ENCODE data around the gene MLKL.

Gene MLKL

GRCh38 chr16:74641969-74642368, 58.7 kb downstream of the MLKL start:
- no peak for TF ChIP-seq POU2F2 (IDR thresholded peaks at IDR 0.05; ENCODE audit: low read depth, low read length)
- no peak for TF ChIP-seq TAF1 (IDR thresholded peaks at IDR 0.05; ENCODE audit: low read depth, low read length)
- TF ChIP-seq SPI1 (IDR thresholded peaks at IDR 0.05; ENCODE audit: low read depth, low read length), result no peak
- no peak for TF ChIP-seq PAX5 (IDR thresholded peaks at IDR 0.05; ENCODE audit: insufficient read depth, low read length, severe bottlenecking)
- no peak for TF ChIP-seq POLR2AphosphoS5 (IDR thresholded peaks at IDR 0.05; ENCODE audit: low read depth, low read length)
- TF ChIP-seq POLR2A (IDR thresholded peaks at IDR 0.05; ENCODE audit: low read depth, low read length), result no peak
- FAIRE-seq (no peak), DNase-seq (ENCODE audit: insufficient read length, low spot score) (no peak)

GRCh38 chr16:74637742-74638453, 62.8 kb downstream of the MLKL start:
- DNase-seq (ENCODE audit: insufficient read length, low spot score) (no peak), FAIRE-seq (no peak)
- no peak for TF ChIP-seq PAX5 (IDR thresholded peaks at IDR 0.05; ENCODE audit: insufficient read depth, low read length, severe bottlenecking)
- TF ChIP-seq POLR2AphosphoS5 (IDR thresholded peaks at IDR 0.05; ENCODE audit: low read depth, low read length), result no peak
- no peak for TF ChIP-seq SPI1 (IDR thresholded peaks at IDR 0.05; ENCODE audit: low read depth, low read length)
- no peak for TF ChIP-seq POU2F2 (IDR thresholded peaks at IDR 0.05; ENCODE audit: low read depth, low read length)
- TF ChIP-seq TAF1 (IDR thresholded peaks at IDR 0.05; ENCODE audit: low read depth, low read length), result no peak
- no peak for TF ChIP-seq POLR2A (IDR thresholded peaks at IDR 0.05; ENCODE audit: low read depth, low read length)

- no peak for DNase-seq (ENCODE audit: insufficient read length, low spot score)
- no peak for FAIRE-seq
- TF ChIP-seq PAX5 (IDR thresholded peaks at IDR 0.05; ENCODE audit: insufficient read depth, low read length, severe bottlenecking) (no peak), TAF1 (IDR thresholded peaks at IDR 0.05; ENCODE audit: low read depth, low read length) (no peak), SPI1 (IDR thresholded peaks at IDR 0.05; ENCODE audit: low read depth, low read length) (no peak), POU2F2 (IDR thresholded peaks at IDR 0.05; ENCODE audit: low read depth, low read length) (no peak), POLR2AphosphoS5 (IDR thresholded peaks at IDR 0.05; ENCODE audit: low read depth, low read length) (no peak), POLR2A (IDR thresholded peaks at IDR 0.05; ENCODE audit: low read depth, low read length) (no peak)
These were observed 65.4 kb downstream of the MLKL start for GRCh38 chr16:74635303-74635702.

- TF ChIP-seq SPI1 (IDR thresholded peaks at IDR 0.05; ENCODE audit: low read depth, low read length) (no peak), TAF1 (IDR thresholded peaks at IDR 0.05; ENCODE audit: low read depth, low read length) (no peak), POLR2AphosphoS5 (IDR thresholded peaks at IDR 0.05; ENCODE audit: low read depth, low read length) (no peak), POLR2A (IDR thresholded peaks at IDR 0.05; ENCODE audit: low read depth, low read length) (no peak), PAX5 (IDR thresholded peaks at IDR 0.05; ENCODE audit: insufficient read depth, low read length, severe bottlenecking) (no peak), POU2F2 (IDR thresholded peaks at IDR 0.05; ENCODE audit: low read depth, low read length) (no peak)
- no peak for DNase-seq (ENCODE audit: insufficient read length, low spot score)
- no peak for FAIRE-seq
These were observed 67.0 kb downstream of the MLKL start for GRCh38 chr16:74633686-74634085.

- FAIRE-seq (no peak), DNase-seq (ENCODE audit: insufficient read length, low spot score) (no peak)
- TF ChIP-seq POU2F2 (IDR thresholded peaks at IDR 0.05; ENCODE audit: low read depth, low read length) (no peak), SPI1 (IDR thresholded peaks at IDR 0.05; ENCODE audit: low read depth, low read length) (no peak), TAF1 (IDR thresholded peaks at IDR 0.05; ENCODE audit: low read depth, low read length) (no peak), POLR2A (IDR thresholded peaks at IDR 0.05; ENCODE audit: low read depth, low read length) (no peak), PAX5 (IDR thresholded peaks at IDR 0.05; ENCODE audit: insufficient read depth, low read length, severe bottlenecking) (no peak), POLR2AphosphoS5 (IDR thresholded peaks at IDR 0.05; ENCODE audit: low read depth, low read length) (no peak)
These were observed 73.0 kb downstream of the MLKL start for GRCh38 chr16:74627506-74628220.

GRCh38 chr16:74626741-74627416, 73.8 kb downstream of the MLKL start:
- TF ChIP-seq TAF1 (IDR thresholded peaks at IDR 0.05; ENCODE audit: low read depth, low read length) (no peak), SPI1 (IDR thresholded peaks at IDR 0.05; ENCODE audit: low read depth, low read length) (no peak), POLR2A (IDR thresholded peaks at IDR 0.05; ENCODE audit: low read depth, low read length) (no peak), PAX5 (IDR thresholded peaks at IDR 0.05; ENCODE audit: insufficient read depth, low read length, severe bottlenecking) (no peak), POLR2AphosphoS5 (IDR thresholded peaks at IDR 0.05; ENCODE audit: low read depth, low read length) (no peak), POU2F2 (IDR thresholded peaks at IDR 0.05; ENCODE audit: low read depth, low read length) (no peak)
- no peak for DNase-seq (ENCODE audit: insufficient read length, low spot score)
- no peak for FAIRE-seq

GRCh38 chr16:74625500-74626350, 74.9 kb downstream of the MLKL start:
- FAIRE-seq, result no peak

GRCh38 chr16:74623839-74624235, 76.8 kb downstream of the MLKL start:
- no peak for FAIRE-seq
- no peak for TF ChIP-seq SPI1 (IDR thresholded peaks at IDR 0.05; ENCODE audit: low read depth, low read length)
- no peak for TF ChIP-seq POLR2AphosphoS5 (IDR thresholded peaks at IDR 0.05; ENCODE audit: low read depth, low read length)
- no peak for TF ChIP-seq POLR2A (IDR thresholded peaks at IDR 0.05; ENCODE audit: low read depth, low read length)
- no peak for TF ChIP-seq PAX5 (IDR thresholded peaks at IDR 0.05; ENCODE audit: insufficient read depth, low read length, severe bottlenecking)
- no peak for TF ChIP-seq POU2F2 (IDR thresholded peaks at IDR 0.05; ENCODE audit: low read depth, low read length)
- TF ChIP-seq TAF1 (IDR thresholded peaks at IDR 0.05; ENCODE audit: low read depth, low read length), result no peak
- DNase-seq (ENCODE audit: insufficient read length, low spot score), result no peak

More at GRCh38 chr16:74625500-74626350, 74.9 kb downstream of the MLKL start:
- TF ChIP-seq PAX5 (IDR thresholded peaks at IDR 0.05; ENCODE audit: insufficient read depth, low read length, severe bottlenecking) (no peak), POLR2A (IDR thresholded peaks at IDR 0.05; ENCODE audit: low read depth, low read length) (no peak)
- DNase-seq (ENCODE audit: insufficient read length, low spot score), result no peak

Measured in GM12891 (cell line).